ENCODE data around the gene PRRG4.
"Not testable (repeated sequence)": the region's sequence is repeated elsewhere in the genome, so short reads cannot be mapped to it uniquely, and the experiment has no call there.

DNA sequence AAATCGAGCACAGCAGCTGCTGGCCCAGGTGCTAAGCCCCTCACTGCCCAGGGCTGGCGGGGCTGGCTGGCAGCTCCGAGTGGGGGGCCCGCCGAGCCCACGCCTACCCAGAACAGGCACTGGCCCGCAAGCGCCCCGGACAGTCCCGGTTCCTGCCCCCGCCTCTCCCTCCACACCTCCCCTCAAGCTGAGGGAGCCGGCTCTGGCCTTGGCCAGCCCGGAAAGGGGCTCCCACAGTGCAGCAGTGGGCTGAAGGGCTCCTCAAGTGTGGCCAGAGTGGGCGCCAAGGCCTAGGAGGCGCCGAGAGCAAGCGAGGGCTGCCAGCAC lies 58.6 kb downstream of the PRRG4 start:
- TF ChIP-seq, protein P1, sequence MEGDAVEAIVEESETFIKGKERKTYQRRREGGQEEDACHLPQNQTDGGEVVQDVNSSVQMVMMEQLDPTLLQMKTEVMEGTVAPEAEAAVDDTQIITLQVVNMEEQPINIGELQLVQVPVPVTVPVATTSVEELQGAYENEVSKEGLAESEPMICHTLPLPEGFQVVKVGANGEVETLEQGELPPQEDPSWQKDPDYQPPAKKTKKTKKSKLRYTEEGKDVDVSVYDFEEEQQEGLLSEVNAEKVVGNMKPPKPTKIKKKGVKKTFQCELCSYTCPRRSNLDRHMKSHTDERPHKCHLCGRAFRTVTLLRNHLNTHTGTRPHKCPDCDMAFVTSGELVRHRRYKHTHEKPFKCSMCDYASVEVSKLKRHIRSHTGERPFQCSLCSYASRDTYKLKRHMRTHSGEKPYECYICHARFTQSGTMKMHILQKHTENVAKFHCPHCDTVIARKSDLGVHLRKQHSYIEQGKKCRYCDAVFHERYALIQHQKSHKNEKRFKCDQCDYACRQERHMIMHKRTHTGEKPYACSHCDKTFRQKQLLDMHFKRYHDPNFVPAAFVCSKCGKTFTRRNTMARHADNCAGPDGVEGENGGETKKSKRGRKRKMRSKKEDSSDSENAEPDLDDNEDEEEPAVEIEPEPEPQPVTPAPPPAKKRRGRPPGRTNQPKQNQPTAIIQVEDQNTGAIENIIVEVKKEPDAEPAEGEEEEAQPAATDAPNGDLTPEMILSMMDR (IDR thresholded peaks at IDR 0.05; ENCODE audit: poor library complexity): not testable (repeated sequence)
- TF ChIP-seq EZH2 (IDR thresholded peaks at IDR 0.05; ENCODE audit: borderline replicate concordance): not testable (repeated sequence)

Data from hepatocyte (in vitro differentiated cells).